ENCODE results near the gene VPS8. TPM values are rescaled to one million over a fixed set of nuclear protein-coding genes. Genes with fewer than 3 reads are reported as not detected.

The VPS8 gene
- total and polyA plus RNA-seq, 3 experiments from 2014 or later: 19.6 to 30.2 (median 22.3) TPM

DNA sequence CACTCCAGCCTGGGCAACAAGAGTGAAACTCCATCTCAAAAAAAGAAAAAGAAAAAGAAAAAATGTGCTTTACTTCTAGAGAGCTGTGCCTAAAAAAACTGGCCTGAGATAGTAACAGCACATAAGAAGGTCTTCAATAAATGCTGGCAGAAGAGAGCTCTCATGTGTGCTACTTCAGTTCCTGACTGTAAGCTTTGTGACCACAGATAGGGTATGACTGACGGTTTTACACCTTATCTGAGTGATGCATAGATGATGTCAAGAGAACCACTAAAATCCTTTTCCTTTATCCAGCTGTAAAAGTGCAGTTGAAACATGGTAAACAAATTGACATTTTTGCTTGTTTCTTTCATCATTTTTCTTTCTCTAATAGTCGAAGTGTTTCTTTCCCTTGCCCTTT, 213.0 kb downstream of the VPS8 start:
- Histone ChIP-seq H3K36me3 (ENCODE audit: insufficient read depth, low read length) (peaks cover 10% of the 10 kb centered on the region), H3K9me3 (ENCODE audit: low read length) (no peaks in the 10 kb centered on the region), H3K27me3 (ENCODE audit: insufficient read depth, low read length, poor library complexity, severe bottlenecking) (no peaks in the 10 kb centered on the region), H3K27ac (ENCODE audit: low read depth, low read length) (no peak overlapping the region), H3K4me1 (ENCODE audit: insufficient read depth, low read length) (no peaks in the 10 kb centered on the region), H3K4me3 (ENCODE audit: low read length) (no peak overlapping the region)
- ChIA-PET CTCF (no interaction called here), POLR2A (no interaction called here)
- no peaks in the 10 kb centered on the region for H3K27me3 Mint-ChIP-seq
- peak overlapping the region in 2 of 8 donors; percentile 9 to 46 for H3K27ac Mint-ChIP-seq
- peaks cover 0 to 2% (median 0%) of the 10 kb centered on the region in 5 donors for H3K9me3 Mint-ChIP-seq
- no peak for DNase-seq
- peaks cover 0 to 8% (median 0%) of the 10 kb centered on the region in 3 donors for H3K4me1 Mint-ChIP-seq
- no peak overlapping the region for H3K4me3 Mint-ChIP-seq
- H3K36me3 Mint-ChIP-seq: peaks cover 34 to 55% (median 48%) of the 10 kb centered on the region in 3 donors

DNA sequence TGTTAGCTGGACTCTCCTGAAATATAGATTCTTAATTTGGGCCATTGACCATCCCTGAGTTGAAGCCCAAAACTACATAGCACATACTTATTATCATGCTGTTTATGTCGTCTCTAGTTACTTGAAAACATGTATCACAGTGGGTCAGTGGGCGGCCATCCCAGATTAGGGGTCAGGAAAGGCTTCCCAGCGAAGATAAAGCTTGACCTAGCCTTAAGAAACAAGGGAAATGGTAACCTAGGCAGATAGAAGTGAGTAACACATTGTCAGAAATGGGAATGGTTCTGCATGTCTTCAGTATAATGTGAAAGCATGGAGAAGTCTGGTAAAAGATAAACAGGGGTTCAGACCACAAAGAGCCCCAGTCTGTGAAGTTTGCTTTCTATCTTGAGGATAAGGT, 216.2 kb downstream of the VPS8 start:
- H3K27ac Mint-ChIP-seq: no peak overlapping the region
- Histone ChIP-seq H3K27me3 (ENCODE audit: insufficient read depth, low read length, poor library complexity, severe bottlenecking) (no peaks in the 10 kb centered on the region), H3K27ac (ENCODE audit: low read depth, low read length) (no peak overlapping the region), H3K9me3 (ENCODE audit: low read length) (no peaks in the 10 kb centered on the region), H3K36me3 (ENCODE audit: insufficient read depth, low read length) (peaks cover 10% of the 10 kb centered on the region), H3K4me1 (ENCODE audit: insufficient read depth, low read length) (no peaks in the 10 kb centered on the region), H3K4me3 (ENCODE audit: low read length) (no peak overlapping the region)
- H3K36me3 Mint-ChIP-seq: peaks cover 46 to 74% (median 62%) of the 10 kb centered on the region in 3 donors
- no peak for DNase-seq
- no peak overlapping the region for H3K4me3 Mint-ChIP-seq
- ChIA-PET POLR2A (no interaction called here), CTCF (no interaction called here)
- no peaks in the 10 kb centered on the region for H3K27me3 Mint-ChIP-seq
- peaks cover 0 to 7% (median 3%) of the 10 kb centered on the region in 5 donors for H3K9me3 Mint-ChIP-seq
- peaks cover 0 to 8% (median 0%) of the 10 kb centered on the region in 3 donors for H3K4me1 Mint-ChIP-seq

DNA sequence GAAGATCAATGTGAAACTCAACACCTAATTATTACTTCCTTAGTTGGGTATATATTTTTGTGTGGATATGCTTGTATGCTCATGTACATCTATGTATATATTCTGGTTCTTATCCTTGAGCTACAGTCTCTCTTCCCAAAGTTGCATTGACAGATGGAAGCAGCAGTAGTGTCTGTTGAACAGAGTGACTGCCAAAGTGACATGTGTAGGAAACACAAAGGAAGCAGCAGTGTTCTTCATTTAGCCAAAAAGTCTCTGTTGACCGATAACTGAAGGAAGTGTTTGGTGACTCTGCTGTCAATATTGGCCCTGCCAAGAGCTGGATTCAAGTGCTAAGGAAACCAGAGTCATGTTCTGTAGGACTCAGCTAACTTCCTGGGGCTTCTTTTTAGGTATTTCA, 217.1 kb downstream of the VPS8 start:
- no peak for DNase-seq
- peaks cover 15% of the 10 kb centered on the region for H3K36me3 ChIP-seq (ENCODE audit: insufficient read depth, low read length)
- H3K27me3 ChIP-seq (ENCODE audit: insufficient read depth, low read length, poor library complexity, severe bottlenecking): no peaks in the 10 kb centered on the region
- peaks cover 0 to 4% (median 0%) of the 10 kb centered on the region in 3 donors for H3K4me1 Mint-ChIP-seq
- H3K27me3 Mint-ChIP-seq: no peaks in the 10 kb centered on the region
- no peak overlapping the region for H3K4me3 ChIP-seq (ENCODE audit: low read length)
- H3K4me1 ChIP-seq (ENCODE audit: insufficient read depth, low read length): no peaks in the 10 kb centered on the region
- ChIA-PET CTCF (no interaction called here), POLR2A (no interaction called here)
- no peaks in the 10 kb centered on the region for H3K9me3 ChIP-seq (ENCODE audit: low read length)
- H3K4me3 Mint-ChIP-seq: no peak overlapping the region
- no peak overlapping the region for H3K27ac ChIP-seq (ENCODE audit: low read depth, low read length)
- no peak overlapping the region for H3K27ac Mint-ChIP-seq
- peaks cover 50 to 78% (median 67%) of the 10 kb centered on the region in 3 donors for H3K36me3 Mint-ChIP-seq
- peaks cover under 1 to 7% (median 5%) of the 10 kb centered on the region in 5 donors for H3K9me3 Mint-ChIP-seq

DNA sequence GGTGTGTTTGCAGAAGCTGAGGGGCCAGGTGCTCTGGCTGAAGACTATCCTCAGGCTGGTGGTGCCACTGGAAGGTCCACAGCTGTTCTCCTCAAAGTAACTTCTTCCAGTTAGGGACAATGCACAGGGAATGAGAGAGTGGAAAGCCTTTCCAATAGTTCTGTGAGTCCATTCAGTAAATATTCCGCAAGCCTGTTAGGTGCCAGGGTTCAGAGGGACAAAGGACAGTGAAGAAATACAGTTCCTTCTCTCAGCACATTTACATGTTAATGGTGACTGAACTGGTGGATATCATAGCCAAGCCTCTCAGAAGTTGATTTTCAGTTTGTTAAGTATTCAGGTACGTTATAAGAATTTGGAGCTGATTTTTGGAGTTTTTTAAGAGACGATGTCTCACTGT, 218.4 kb downstream of the VPS8 start:
- no peaks in the 10 kb centered on the region for H3K4me1 Mint-ChIP-seq
- CTCF ChIA-PET: no interaction called here

DNA sequence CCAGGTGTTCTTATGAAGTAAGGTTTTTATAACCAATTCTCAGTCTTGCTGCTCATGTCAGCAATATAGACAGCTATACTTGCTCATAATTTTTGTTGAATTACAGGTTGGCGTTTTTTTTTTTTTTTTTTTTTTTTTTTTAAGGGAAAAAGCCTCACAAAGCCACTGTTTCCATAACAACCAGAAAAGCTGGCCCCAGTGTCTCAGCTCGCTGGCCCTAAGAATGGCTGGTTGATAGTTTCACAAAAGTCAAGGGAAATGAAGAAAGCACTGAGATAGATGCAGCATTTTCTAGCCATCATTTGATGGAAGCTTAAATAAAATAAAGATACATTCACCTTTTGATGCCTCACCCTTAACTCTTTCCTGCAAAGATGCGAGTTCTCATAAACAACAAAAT, 219.0 kb downstream of the VPS8 start:
- Histone ChIP-seq H3K27me3 (ENCODE audit: insufficient read depth, low read length, poor library complexity, severe bottlenecking) (no peaks in the 10 kb centered on the region), H3K27ac (ENCODE audit: low read depth, low read length) (no peak overlapping the region), H3K36me3 (ENCODE audit: insufficient read depth, low read length) (peaks cover 15% of the 10 kb centered on the region), H3K4me1 (ENCODE audit: insufficient read depth, low read length) (no peaks in the 10 kb centered on the region), H3K4me3 (ENCODE audit: low read length) (no peak overlapping the region), H3K9me3 (ENCODE audit: low read length) (no peaks in the 10 kb centered on the region)
- CTCF ChIA-PET: no interaction called here
- Mint-ChIP-seq H3K4me3 (no peak overlapping the region), H3K4me1 (no peaks in the 10 kb centered on the region), H3K9me3 (peaks cover 12 to 23% (median 15%) of the 10 kb centered on the region in 5 donors), H3K27me3 (no peaks in the 10 kb centered on the region), H3K36me3 (peaks cover 54 to 78% (median 71%) of the 10 kb centered on the region in 3 donors), H3K27ac (no peak overlapping the region)
- POLR2A ChIA-PET: no interaction called here
- DNase-seq: no peak

More for the DNA sequence above, 218.4 kb downstream of the VPS8 start:
- H3K36me3 Mint-ChIP-seq: peaks cover 54 to 78% (median 69%) of the 10 kb centered on the region in 3 donors
- DNase-seq: no peak
- H3K4me1 ChIP-seq (ENCODE audit: insufficient read depth, low read length): no peaks in the 10 kb centered on the region
- peak overlapping the region in 1 of 8 donors; percentile 60 for H3K27ac Mint-ChIP-seq
- no peaks in the 10 kb centered on the region for H3K27me3 Mint-ChIP-seq
- H3K27ac ChIP-seq (ENCODE audit: low read depth, low read length): no peak overlapping the region
- H3K9me3 ChIP-seq (ENCODE audit: low read length): no peaks in the 10 kb centered on the region
- H3K4me3 ChIP-seq (ENCODE audit: low read length): no peak overlapping the region
- no peak overlapping the region for H3K4me3 Mint-ChIP-seq
- POLR2A ChIA-PET: no interaction called here
- peaks cover 15% of the 10 kb centered on the region for H3K36me3 ChIP-seq (ENCODE audit: insufficient read depth, low read length)
- H3K9me3 Mint-ChIP-seq: peaks cover 11 to 18% (median 12%) of the 10 kb centered on the region in 5 donors
- no peaks in the 10 kb centered on the region for H3K27me3 ChIP-seq (ENCODE audit: insufficient read depth, low read length, poor library complexity, severe bottlenecking)

DNA sequence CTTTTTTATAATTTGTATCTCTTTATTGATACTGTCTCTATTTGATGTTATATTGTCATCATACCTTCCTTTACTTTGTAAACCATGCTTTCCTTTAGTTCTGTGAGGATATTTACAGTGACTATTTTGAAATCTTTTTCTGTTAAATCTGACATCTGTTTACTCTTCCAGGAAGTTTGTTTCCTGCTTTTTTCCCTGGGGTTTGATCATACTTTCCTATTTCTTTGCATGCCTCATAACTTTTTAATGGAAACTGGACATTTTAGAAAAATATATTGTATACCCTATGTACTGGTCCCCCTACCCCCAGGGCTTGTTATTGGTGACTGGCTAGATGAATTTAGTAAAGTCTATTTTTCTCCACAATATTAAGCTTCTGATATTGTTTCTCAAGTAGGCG, 225.8 kb downstream of the VPS8 start:
- Mint-ChIP-seq H3K27ac (no peak overlapping the region), H3K4me1 (no peaks in the 10 kb centered on the region), H3K4me3 (no peak overlapping the region), H3K27me3 (no peaks in the 10 kb centered on the region), H3K36me3 (peaks cover 53 to 87% (median 76%) of the 10 kb centered on the region in 3 donors), H3K9me3 (peaks cover 16 to 40% (median 27%) of the 10 kb centered on the region in 5 donors)
- H3K36me3 ChIP-seq (ENCODE audit: insufficient read depth, low read length): peaks cover 5% of the 10 kb centered on the region
- DNase-seq: no peak
- no peaks in the 10 kb centered on the region for H3K4me1 ChIP-seq (ENCODE audit: insufficient read depth, low read length)
- no peak overlapping the region for H3K27ac ChIP-seq (ENCODE audit: low read depth, low read length)
- H3K27me3 ChIP-seq (ENCODE audit: insufficient read depth, low read length, poor library complexity, severe bottlenecking): no peaks in the 10 kb centered on the region
- no peak overlapping the region for H3K4me3 ChIP-seq (ENCODE audit: low read length)
- CTCF ChIA-PET: no interaction called here
- POLR2A ChIA-PET: no interaction called here
- H3K9me3 ChIP-seq (ENCODE audit: low read length): no peaks in the 10 kb centered on the region

DNA sequence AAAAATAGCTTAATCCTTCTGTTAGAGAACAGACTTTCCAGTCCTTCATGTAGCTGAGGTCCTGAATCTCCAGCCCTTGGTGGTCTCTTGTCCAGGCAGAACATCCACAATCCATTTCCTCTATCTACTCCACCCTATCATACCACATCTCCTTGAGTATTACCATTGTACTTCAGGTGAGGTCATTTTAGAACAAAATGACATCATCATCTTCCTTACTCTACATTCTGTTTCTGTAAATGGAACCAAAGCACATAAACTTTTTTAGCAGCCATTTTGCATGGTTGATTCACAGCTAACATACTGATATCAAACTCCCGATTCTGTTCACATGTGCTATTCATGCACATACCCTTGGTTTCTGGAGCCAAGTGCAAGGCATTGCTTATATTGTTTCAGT, 228.5 kb downstream of the VPS8 start:
- Histone ChIP-seq H3K4me1 (ENCODE audit: insufficient read depth, low read length) (no peaks in the 10 kb centered on the region), H3K4me3 (ENCODE audit: low read length) (no peak overlapping the region), H3K27ac (ENCODE audit: low read depth, low read length) (no peak overlapping the region), H3K27me3 (ENCODE audit: insufficient read depth, low read length, poor library complexity, severe bottlenecking) (no peaks in the 10 kb centered on the region), H3K9me3 (ENCODE audit: low read length) (no peaks in the 10 kb centered on the region), H3K36me3 (ENCODE audit: insufficient read depth, low read length) (no peaks in the 10 kb centered on the region)
- H3K4me1 Mint-ChIP-seq: no peaks in the 10 kb centered on the region
- ChIA-PET POLR2A (no interaction called here), CTCF (no interaction called here)
- no peak overlapping the region for H3K27ac Mint-ChIP-seq
- no peaks in the 10 kb centered on the region for H3K27me3 Mint-ChIP-seq
- H3K36me3 Mint-ChIP-seq: peaks cover 43 to 83% (median 72%) of the 10 kb centered on the region in 3 donors
- peaks cover 7 to 29% (median 16%) of the 10 kb centered on the region in 5 donors for H3K9me3 Mint-ChIP-seq
- H3K4me3 Mint-ChIP-seq: no peak overlapping the region
- no peak for DNase-seq

DNA sequence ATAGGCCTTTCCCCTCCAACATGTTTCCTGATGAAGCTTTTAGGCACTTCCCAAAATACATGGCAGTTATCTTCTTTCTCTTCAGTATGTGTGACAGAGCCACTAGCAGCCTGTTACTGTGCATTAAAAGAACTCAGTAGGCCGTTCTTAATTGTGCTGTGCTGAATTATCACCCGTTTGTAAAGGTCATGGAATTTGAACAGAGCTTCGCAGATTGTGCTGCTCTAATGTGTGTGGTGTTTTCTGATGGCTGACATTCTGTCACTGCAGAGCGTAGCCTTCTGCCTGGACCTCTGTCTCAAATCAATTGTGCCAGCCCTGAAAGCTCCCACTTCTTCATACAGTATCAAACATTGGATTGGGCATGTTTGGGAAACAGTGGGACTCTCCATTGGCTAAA, 229.6 kb downstream of the VPS8 start:
- Histone ChIP-seq H3K27ac (ENCODE audit: low read depth, low read length) (no peak overlapping the region), H3K9me3 (ENCODE audit: low read length) (no peaks in the 10 kb centered on the region), H3K27me3 (ENCODE audit: insufficient read depth, low read length, poor library complexity, severe bottlenecking) (no peaks in the 10 kb centered on the region), H3K36me3 (ENCODE audit: insufficient read depth, low read length) (no peaks in the 10 kb centered on the region), H3K4me1 (ENCODE audit: insufficient read depth, low read length) (no peaks in the 10 kb centered on the region), H3K4me3 (ENCODE audit: low read length) (no peak overlapping the region)
- Mint-ChIP-seq H3K4me1 (no peaks in the 10 kb centered on the region), H3K36me3 (peaks cover 44 to 82% (median 73%) of the 10 kb centered on the region in 3 donors), H3K4me3 (no peak overlapping the region), H3K27ac (peak overlapping the region in 1 of 8 donors; percentile 55), H3K27me3 (no peaks in the 10 kb centered on the region), H3K9me3 (peaks cover 4 to 21% (median 12%) of the 10 kb centered on the region in 5 donors)
- ChIA-PET POLR2A (no interaction called here), CTCF (interaction anchor here (1.0 kb wide), 1 partner anchor 19 kb away, joined by 3 read pairs; no protein-coding TSS in a partner anchor)
- no peak for DNase-seq

Data from CD8-positive, alpha-beta memory T cell (primary cell).